Measurements from ENCODE around the gene ZFP42.

Gene ZFP42

DNA sequence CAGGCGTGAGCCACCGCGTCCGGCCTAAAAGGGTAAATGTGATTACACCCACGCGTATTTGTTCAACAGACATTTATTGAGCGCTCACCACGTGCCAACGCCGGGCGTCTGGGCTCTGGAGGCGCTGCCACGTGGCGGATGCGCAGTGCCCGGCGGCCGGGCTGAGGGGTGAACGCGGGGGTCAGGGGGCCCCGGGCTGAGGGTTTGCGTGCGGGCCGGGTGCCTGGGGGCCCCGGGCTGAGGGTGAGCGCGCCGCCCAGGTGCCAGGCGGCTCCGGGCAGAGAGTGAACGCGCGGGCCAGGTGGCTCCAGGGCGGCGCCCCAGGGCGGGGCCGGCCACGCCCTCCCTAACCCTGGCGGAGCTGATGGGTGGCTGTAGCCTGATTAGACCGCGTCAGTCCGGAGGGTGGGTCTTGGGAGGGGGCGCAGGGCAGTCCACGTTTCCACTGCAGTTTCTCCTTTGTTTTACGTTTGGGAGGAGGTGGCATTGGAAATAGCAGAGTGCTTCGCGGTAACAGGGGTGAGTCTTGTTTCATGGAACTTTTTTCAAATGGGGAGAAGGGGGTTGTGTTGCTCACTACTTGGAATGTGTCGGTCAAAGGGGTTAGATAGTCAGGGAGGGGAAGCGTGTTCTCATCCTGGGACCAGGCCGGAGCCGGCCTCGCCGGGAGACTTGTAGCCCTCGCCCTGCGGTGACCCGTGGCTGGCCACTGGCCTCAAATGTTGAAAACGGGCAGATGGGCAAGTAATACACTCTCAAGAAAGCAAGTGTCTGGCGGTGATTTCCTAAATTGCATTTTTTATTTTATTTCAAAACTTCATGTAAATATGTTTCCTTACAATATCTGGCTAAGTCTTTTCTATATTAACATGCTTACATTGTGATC is at the start of gene ZFP42:
TSS of gene ZFP42 (plus strand) at position 450 of the 886 bp plus-strand sequence. CDS start 7,037 bp downstream, outside the sequence.
- H3K9ac ChIP-seq (ENCODE audit: low read depth, low read length), result no peak within 1 kb of the TSS
- DNase-seq (no peak), ATAC-seq (ENCODE audit: insufficient read depth, low read depth) (no peak)
- no peak within 1 kb of the TSS for H3K27ac ChIP-seq (ENCODE audit: low read length)
- no peaks in the 10 kb centered on the region for H4K20me1 ChIP-seq (ENCODE audit: insufficient read depth, low read length)
- peaks cover 2% of the 10 kb centered on the region for H3K9me3 ChIP-seq (ENCODE audit: insufficient read depth, low read length, severe bottlenecking)
- H3K36me3 ChIP-seq (ENCODE audit: insufficient read depth, low read length), result no peaks in the 10 kb centered on the region
- no peaks in the 10 kb centered on the region for H3K27me3 ChIP-seq (ENCODE audit: insufficient read depth, low read length, poor library complexity)
- H3K79me2 ChIP-seq (ENCODE audit: insufficient read depth, low read length), result no peaks in the 10 kb centered on the region
- no peak within 1 kb of the TSS for H2AFZ ChIP-seq (ENCODE audit: low read depth, low read length)
- TF ChIP-seq, protein P1, sequence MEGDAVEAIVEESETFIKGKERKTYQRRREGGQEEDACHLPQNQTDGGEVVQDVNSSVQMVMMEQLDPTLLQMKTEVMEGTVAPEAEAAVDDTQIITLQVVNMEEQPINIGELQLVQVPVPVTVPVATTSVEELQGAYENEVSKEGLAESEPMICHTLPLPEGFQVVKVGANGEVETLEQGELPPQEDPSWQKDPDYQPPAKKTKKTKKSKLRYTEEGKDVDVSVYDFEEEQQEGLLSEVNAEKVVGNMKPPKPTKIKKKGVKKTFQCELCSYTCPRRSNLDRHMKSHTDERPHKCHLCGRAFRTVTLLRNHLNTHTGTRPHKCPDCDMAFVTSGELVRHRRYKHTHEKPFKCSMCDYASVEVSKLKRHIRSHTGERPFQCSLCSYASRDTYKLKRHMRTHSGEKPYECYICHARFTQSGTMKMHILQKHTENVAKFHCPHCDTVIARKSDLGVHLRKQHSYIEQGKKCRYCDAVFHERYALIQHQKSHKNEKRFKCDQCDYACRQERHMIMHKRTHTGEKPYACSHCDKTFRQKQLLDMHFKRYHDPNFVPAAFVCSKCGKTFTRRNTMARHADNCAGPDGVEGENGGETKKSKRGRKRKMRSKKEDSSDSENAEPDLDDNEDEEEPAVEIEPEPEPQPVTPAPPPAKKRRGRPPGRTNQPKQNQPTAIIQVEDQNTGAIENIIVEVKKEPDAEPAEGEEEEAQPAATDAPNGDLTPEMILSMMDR (IDR thresholded peaks at IDR 0.05; ENCODE audit: borderline replicate concordance, extremely low read depth, low read length, poor library complexity, severe bottlenecking), result no peak
- TF ChIP-seq EZH2 (IDR thresholded peaks at IDR 0.05; ENCODE audit: borderline replicate concordance, low read depth, low read length, severe bottlenecking), result no peak
- no peaks in the 10 kb centered on the region for H3K4me1 ChIP-seq (ENCODE audit: insufficient read depth, low read length)
- H3K4me3 ChIP-seq (ENCODE audit: low read depth in 1 of 2, low read length in 2 of 2), result no peak within 1 kb of the TSS
- H3K4me2 ChIP-seq (ENCODE audit: insufficient read depth, low read length), result no peak within 1 kb of the TSS

DNA sequence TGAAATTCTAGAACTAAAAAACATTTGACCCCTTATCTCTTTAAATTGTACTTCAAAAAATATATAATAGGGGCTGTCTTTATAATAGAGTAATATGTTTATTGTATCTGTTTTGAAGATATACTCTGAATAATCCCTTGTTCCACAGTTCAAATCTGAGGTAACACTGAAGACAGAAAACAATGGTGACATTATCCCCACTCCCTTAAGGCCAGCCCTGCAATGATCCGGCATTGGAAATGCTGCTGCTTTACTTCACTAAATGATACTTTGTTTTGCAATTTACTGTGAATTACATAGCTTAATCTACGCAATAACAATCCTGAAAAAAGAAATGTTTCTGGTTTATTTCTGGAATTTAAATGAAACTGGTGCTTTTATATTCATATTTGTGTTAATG is 34.4 kb upstream of the ZFP42 start:
- no peak for ATAC-seq (ENCODE audit: insufficient read depth, low read depth)
- no peak for DNase-seq
- Histone ChIP-seq H2AFZ (ENCODE audit: low read depth, low read length) (no peak overlapping the region), H3K36me3 (ENCODE audit: insufficient read depth, low read length) (no peaks in the 10 kb centered on the region), H3K9ac (ENCODE audit: low read depth, low read length) (no peak overlapping the region), H4K20me1 (ENCODE audit: insufficient read depth, low read length) (no peaks in the 10 kb centered on the region), H3K4me1 (ENCODE audit: insufficient read depth, low read length) (no peaks in the 10 kb centered on the region), H3K27ac (ENCODE audit: low read length) (no peak overlapping the region), H3K9me3 (ENCODE audit: insufficient read depth, low read length, severe bottlenecking) (no peaks in the 10 kb centered on the region), H3K27me3 (ENCODE audit: insufficient read depth, low read length, poor library complexity) (no peaks in the 10 kb centered on the region), H3K4me2 (ENCODE audit: insufficient read depth, low read length) (no peak overlapping the region), H3K79me2 (ENCODE audit: insufficient read depth, low read length) (no peaks in the 10 kb centered on the region), H3K4me3 (ENCODE audit: low read depth in 1 of 2, low read length in 2 of 2) (no peak overlapping the region)
- no peak for TF ChIP-seq EZH2 (IDR thresholded peaks at IDR 0.05; ENCODE audit: borderline replicate concordance, low read depth, low read length, severe bottlenecking)
- TF ChIP-seq, protein P1 (IDR thresholded peaks at IDR 0.05; ENCODE audit: borderline replicate concordance, extremely low read depth, low read length, poor library complexity, severe bottlenecking), result no peak

DNA sequence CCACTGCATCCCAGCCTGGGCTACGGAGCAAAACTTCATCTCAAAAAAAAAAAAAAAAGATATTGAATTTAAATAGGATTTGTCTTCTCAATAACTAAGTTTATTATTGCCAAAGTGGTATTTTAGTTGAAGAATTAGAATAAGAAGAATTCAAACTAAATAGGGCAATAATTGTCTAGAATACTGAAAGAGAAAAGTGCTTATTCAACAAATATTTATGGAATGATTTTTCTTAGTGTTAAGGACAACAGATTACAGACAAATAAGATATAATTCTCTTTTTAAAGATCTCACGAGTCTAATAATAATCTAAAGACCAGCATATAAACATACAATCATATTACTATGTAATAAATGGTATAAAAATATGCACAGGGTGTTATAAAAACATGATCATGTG is 33.6 kb upstream of the ZFP42 start:
- H3K4me3 ChIP-seq (ENCODE audit: low read depth in 1 of 2, low read length in 2 of 2), result no peak overlapping the region

More for the DNA sequence above, 33.6 kb upstream of the ZFP42 start:
- Histone ChIP-seq H4K20me1 (ENCODE audit: insufficient read depth, low read length) (no peaks in the 10 kb centered on the region), H3K9me3 (ENCODE audit: insufficient read depth, low read length, severe bottlenecking) (no peaks in the 10 kb centered on the region), H3K9ac (ENCODE audit: low read depth, low read length) (no peak overlapping the region), H3K4me1 (ENCODE audit: insufficient read depth, low read length) (no peaks in the 10 kb centered on the region), H3K36me3 (ENCODE audit: insufficient read depth, low read length) (no peaks in the 10 kb centered on the region), H3K27ac (ENCODE audit: low read length) (no peak overlapping the region), H3K79me2 (ENCODE audit: insufficient read depth, low read length) (no peaks in the 10 kb centered on the region), H3K27me3 (ENCODE audit: insufficient read depth, low read length, poor library complexity) (no peaks in the 10 kb centered on the region), H2AFZ (ENCODE audit: low read depth, low read length) (no peak overlapping the region), H3K4me2 (ENCODE audit: insufficient read depth, low read length) (no peak overlapping the region)
- TF ChIP-seq, protein P1 (IDR thresholded peaks at IDR 0.05; ENCODE audit: borderline replicate concordance, extremely low read depth, low read length, poor library complexity, severe bottlenecking), result no peak
- TF ChIP-seq EZH2 (IDR thresholded peaks at IDR 0.05; ENCODE audit: borderline replicate concordance, low read depth, low read length, severe bottlenecking), result no peak
- ATAC-seq (ENCODE audit: insufficient read depth, low read depth) (no peak), DNase-seq (no peak)
